Calu3 (cell line): ENCODE results near the gene BTN2A1. TPM values are rescaled to one million over a fixed set of nuclear protein-coding genes. Genes with fewer than 3 reads are reported as not detected.
"Not testable (repeated sequence)": the region's sequence is repeated elsewhere in the genome, so short reads cannot be mapped to it uniquely, and the experiment has no call there.

Experiments
- BruUV-seq: library from RNA; stranded (reverse); fragments of 400-500 nt; replicated peaks from 2 replicates; lab custom pipeline; 2021; lab: Mats Ljungman, UMichigan
- CTCF ChIA-PET: fragments of 300-600 bp; sonication (Branson Sonifier 250); formaldehyde crosslinking; loops from one replicate; lab custom pipeline; 2022; ENCODE audit warnings: antibody characterized with exemption; lab: Charles Lee
- DNase-seq: peaks from one replicate; pipeline ENCODE4 v3.0.0; 2022
- H3K27ac Mint-ChIP-seq: one replicate; pipeline ENCODE4 v1.8.0; 2022; ENCODE audit warnings: mixed read lengths; ENCODE audit not compliant: unreplicated experiment
- H3K27me3 Mint-ChIP-seq: one replicate; pipeline ENCODE4 v1.8.0; 2022; ENCODE audit warnings: mixed read lengths; ENCODE audit not compliant: unreplicated experiment
- H3K36me3 Mint-ChIP-seq: one replicate; pipeline ENCODE4 v1.8.0; 2022; ENCODE audit warnings: mild to moderate bottlenecking, moderate library complexity, mixed read lengths; ENCODE audit not compliant: insufficient read depth, unreplicated experiment
- H3K4me1 Mint-ChIP-seq: one replicate; pipeline ENCODE4 v1.8.0; 2022; ENCODE audit warnings: mild to moderate bottlenecking, low read depth, mixed read lengths; ENCODE audit not compliant: unreplicated experiment
- H3K4me3 Mint-ChIP-seq: one replicate; pipeline ENCODE4 v1.8.0; 2022; ENCODE audit warnings: mild to moderate bottlenecking, low read depth, moderate library complexity, mixed read lengths; ENCODE audit not compliant: unreplicated experiment
- H3K9me3 Mint-ChIP-seq: one replicate; pipeline ENCODE4 v1.8.0; 2022; ENCODE audit warnings: low read depth, mixed read lengths; ENCODE audit not compliant: unreplicated experiment
- intact Hi-C: fragments of 100-400 bp; cut with micrococcal nuclease; formaldehyde crosslinking; loops from one replicate; pipeline ENCODE4 v1.10.0; 2022; ENCODE audit not compliant: unreplicated experiment
- total RNA-seq: library from RNA; stranded (reverse); gene quantifications from 2 replicates; pipeline ENCODE4 v1.2.3, GENCODE V29; 2022
- TF ChIP-seq, protein P1 (sequence below): fragments of 200-600 bp; IDR thresholded peaks from one replicate; pipeline ENCODE4 v1.8.0; 2022; ENCODE audit warnings: antibody characterized with exemption; ENCODE audit not compliant: unreplicated experiment

Gene BTN2A1
- total RNA-seq, 1 experiment from 2014 or later: 32.5 TPM

DNA sequence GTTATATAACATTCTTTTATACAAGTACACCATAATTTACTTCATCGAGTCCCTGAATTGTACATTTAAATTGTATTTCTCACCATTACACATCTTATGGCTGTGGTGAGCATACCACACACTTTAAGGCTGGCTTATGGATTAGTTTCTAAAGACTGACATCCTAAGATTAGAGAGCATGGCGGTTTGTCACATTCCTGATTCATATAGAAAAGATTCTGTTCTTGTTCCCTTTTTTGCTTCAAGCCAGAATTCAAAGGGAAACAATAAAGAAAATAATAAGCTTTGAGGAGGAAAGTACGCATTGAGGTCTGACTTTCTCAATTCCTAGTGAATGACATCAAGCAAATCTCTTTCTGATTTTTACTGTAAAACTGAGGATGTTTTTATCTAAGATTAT is 44.9 kb downstream of the BTN2A1 start:
- Mint-ChIP-seq H3K9me3 (no peaks in the 10 kb centered on the region), H3K4me1 (peaks cover 10% of the 10 kb centered on the region), H3K4me3 (no peak overlapping the region), H3K36me3 (peaks cover 5% of the 10 kb centered on the region), H3K27ac (no peak overlapping the region), H3K27me3 (peaks cover 59% of the 10 kb centered on the region)
- DNase-seq: no peak
- TF ChIP-seq, protein P1, sequence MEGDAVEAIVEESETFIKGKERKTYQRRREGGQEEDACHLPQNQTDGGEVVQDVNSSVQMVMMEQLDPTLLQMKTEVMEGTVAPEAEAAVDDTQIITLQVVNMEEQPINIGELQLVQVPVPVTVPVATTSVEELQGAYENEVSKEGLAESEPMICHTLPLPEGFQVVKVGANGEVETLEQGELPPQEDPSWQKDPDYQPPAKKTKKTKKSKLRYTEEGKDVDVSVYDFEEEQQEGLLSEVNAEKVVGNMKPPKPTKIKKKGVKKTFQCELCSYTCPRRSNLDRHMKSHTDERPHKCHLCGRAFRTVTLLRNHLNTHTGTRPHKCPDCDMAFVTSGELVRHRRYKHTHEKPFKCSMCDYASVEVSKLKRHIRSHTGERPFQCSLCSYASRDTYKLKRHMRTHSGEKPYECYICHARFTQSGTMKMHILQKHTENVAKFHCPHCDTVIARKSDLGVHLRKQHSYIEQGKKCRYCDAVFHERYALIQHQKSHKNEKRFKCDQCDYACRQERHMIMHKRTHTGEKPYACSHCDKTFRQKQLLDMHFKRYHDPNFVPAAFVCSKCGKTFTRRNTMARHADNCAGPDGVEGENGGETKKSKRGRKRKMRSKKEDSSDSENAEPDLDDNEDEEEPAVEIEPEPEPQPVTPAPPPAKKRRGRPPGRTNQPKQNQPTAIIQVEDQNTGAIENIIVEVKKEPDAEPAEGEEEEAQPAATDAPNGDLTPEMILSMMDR: no peak
- CTCF ChIA-PET: no interaction called here
- BruUV-seq: no TSS peak
- intact Hi-C loops: no loop called here

DNA sequence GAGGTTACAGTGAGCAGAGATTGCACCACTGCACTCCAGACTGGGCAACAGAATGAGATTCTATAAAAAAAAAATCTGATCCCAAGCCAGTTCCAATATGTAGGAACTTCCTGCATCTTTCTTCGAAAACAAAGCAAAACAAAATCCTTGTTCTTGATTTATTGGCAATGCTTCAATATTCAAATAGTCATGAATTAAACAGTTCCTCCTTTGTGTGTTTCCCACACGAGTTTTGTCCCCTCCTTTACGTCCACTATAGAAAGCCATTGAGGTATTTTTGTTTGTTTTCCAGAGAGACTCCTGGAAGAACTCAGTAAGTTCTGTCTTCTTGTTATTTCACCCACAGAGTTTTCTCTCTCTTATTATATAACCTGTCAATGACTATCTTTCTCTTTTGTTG is 49.9 kb downstream of the BTN2A1 start:
- Mint-ChIP-seq H3K36me3 (no peaks in the 10 kb centered on the region), H3K27ac (no peak overlapping the region), H3K9me3 (no peaks in the 10 kb centered on the region), H3K4me1 (no peaks in the 10 kb centered on the region), H3K4me3 (no peak overlapping the region), H3K27me3 (peaks cover 55% of the 10 kb centered on the region)
- no TSS peak for BruUV-seq
- TF ChIP-seq, protein P1: no peak
- CTCF ChIA-PET: no interaction called here
- intact Hi-C loops: no loop called here
- DNase-seq: no peak

DNA sequence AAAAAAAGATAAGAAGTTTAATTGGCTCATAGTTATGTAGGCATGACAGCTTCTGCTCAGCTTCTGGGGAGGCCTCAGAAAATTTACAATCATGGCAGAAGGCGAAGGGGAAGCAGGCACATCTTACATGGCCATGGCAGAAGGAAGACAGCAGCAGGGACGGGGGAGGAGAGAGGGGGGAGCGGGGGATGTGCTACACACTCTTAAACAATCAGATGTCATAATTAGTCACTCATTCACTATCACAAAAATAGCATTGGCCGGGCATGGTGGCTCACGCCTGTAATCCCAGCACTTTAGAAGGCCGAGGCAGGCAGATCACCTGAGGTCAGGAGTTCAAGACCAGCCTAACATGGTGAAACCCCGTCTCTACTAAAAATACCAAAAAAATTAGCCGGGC is 53.3 kb downstream of the BTN2A1 start:
- CTCF ChIA-PET: interaction anchor here (0.7 kb wide), 1 partner anchor 34 kb away, joined by 9 read pairs; no protein-coding TSS in a partner anchor
- H3K36me3 Mint-ChIP-seq, H3K9me3 Mint-ChIP-seq, H3K27ac Mint-ChIP-seq, DNase-seq, H3K4me3 Mint-ChIP-seq, intact Hi-C loops, H3K4me1 Mint-ChIP-seq, BruUV-seq: not testable (repeated sequence)
- H3K27me3 Mint-ChIP-seq: peaks cover 28% of the 10 kb centered on the region

DNA sequence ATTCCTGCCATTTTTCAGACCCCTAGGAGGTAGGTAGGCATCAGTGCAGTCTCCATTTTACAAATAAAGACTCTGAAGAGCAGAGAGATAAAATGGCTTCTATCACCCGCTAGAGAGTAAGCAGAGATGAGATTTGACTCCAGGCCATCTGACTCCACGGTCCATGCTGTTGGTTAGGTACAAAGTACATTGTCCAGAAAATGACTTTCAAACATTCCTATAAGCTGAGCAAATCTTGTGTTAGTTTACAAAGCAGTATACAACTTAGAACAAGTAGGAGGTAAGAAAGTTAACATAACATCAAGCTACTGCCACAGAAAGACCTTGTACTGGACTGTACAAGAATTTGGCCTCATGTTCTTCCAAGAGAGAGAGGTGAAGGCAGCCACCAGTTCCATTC is 57.2 kb downstream of the BTN2A1 start:
- CTCF ChIA-PET: no interaction called here
- intact Hi-C loops: no loop called here
- Mint-ChIP-seq H3K36me3 (no peaks in the 10 kb centered on the region), H3K27me3 (peaks cover 6% of the 10 kb centered on the region), H3K4me3 (no peak overlapping the region), H3K9me3 (no peaks in the 10 kb centered on the region), H3K4me1 (no peaks in the 10 kb centered on the region), H3K27ac (no peak overlapping the region)
- DNase-seq: no peak
- TF ChIP-seq, protein P1: no peak
- no TSS peak for BruUV-seq
